K562 (cell line): ENCODE measurements around the gene FAM107B. TPM values are rescaled to one million over a fixed set of nuclear protein-coding genes. Genes with fewer than 3 reads are reported as not detected.

Experiments used
- ATAC-seq: fragments of 200-7000 bp; cut with Tn5 transposase; 3 replicates; pipeline ENCODE4 v1.9.1; 2020; ENCODE audit warnings: moderate library complexity
- BruUV-seq: library from RNA; stranded (reverse); fragments of 400-500 nt; replicated peaks from 2 replicates; lab custom pipeline; 2021; lab: Mats Ljungman, UMichigan
- CTCF ChIA-PET: fragments of 300-600 bp; formaldehyde crosslinking; extraction: SDS; loops from one replicate; lab custom pipeline; 2021; ENCODE audit warnings: low intra/inter-chr PET ratio; lab: Yijun Ruan, JAX
- POLR2A ChIA-PET: fragments of 300-600, 350-650 bp; sonication (Branson Sonifier 250); formaldehyde crosslinking; extraction: SDS; loops from one replicate; lab custom pipeline; 2021; ENCODE audit warnings: antibody characterized with exemption, inconsistent platforms; lab: Yijun Ruan, JAX
- DNase-seq, 4 experiments: peaks; one replicate each; pipeline versions ENCODE4 v3.0.0 to v3.0.0-alpha.2; 2011 to 2018; ENCODE audit warnings: low spot score in 3 of 4, mixed read lengths in 3 of 4; ENCODE audit errors: extremely low read depth in 1 of 4
- FAIRE-seq: peaks from 2 replicates; lab custom pipeline; 2011; peaks lifted over from hg19 to GRCh38; lab: Jason Lieb, UNC
- H2AFZ ChIP-seq: 2 replicates; pipeline ENCODE4 v1.6.0; 2011; ENCODE audit warnings: low read depth, low read length, control low read depth, inconsistent platforms
- H3K27ac ChIP-seq: fragments of 200-600 bp; 3 replicates; pipeline ENCODE4 v1.8.0; 2011; ENCODE audit warnings: low read depth, mild to moderate bottlenecking, control low read depth, inconsistent platforms, low read length, moderate library complexity, mixed read lengths; ENCODE audit errors: extremely low read depth
- H3K27me3 ChIP-seq, 2 experiments: fragments of 300-600 bp in 1 of 2; 2 replicates in 1 of 2; 3 replicates in 1 of 2; pipeline versions ENCODE4 v1.6.0 to v1.8.0; 2011; ENCODE audit warnings: inconsistent platforms in 2 of 2, low read length in 2 of 2, mild to moderate bottlenecking in 1 of 2, mixed read lengths in 1 of 2, moderate library complexity in 1 of 2; ENCODE audit not compliant: control insufficient read depth in 2 of 2, insufficient read depth in 2 of 2
- H3K36me3 ChIP-seq: fragments of 300-600 bp; 3 replicates; pipeline ENCODE4 v1.8.0; 2011; ENCODE audit warnings: mild to moderate bottlenecking, low read length, inconsistent platforms; ENCODE audit not compliant: control insufficient read depth, insufficient read depth
- H3K4me1 ChIP-seq, 2 experiments: fragments of 200-600 bp in 1 of 2; replicated peaks in 1 of 2; 2 replicates in 1 of 2; 3 replicates in 1 of 2; pipeline versions ENCODE4 v1.5.1 to v1.8.0; 2011; ENCODE audit warnings: inconsistent platforms in 2 of 2, low read length in 2 of 2, mild to moderate bottlenecking in 1 of 2, mixed read lengths in 1 of 2, moderate library complexity in 1 of 2; ENCODE audit not compliant: control insufficient read depth in 2 of 2, insufficient read depth in 2 of 2
- H3K4me2 ChIP-seq: 2 replicates; pipeline ENCODE4 v1.6.1; 2011; ENCODE audit warnings: low read length, control low read depth, inconsistent platforms, mixed read lengths; ENCODE audit not compliant: insufficient read depth
- H3K4me3 ChIP-seq: fragments of 200-600 bp; sonication (generic), shearing (Covaris generic); 2 replicates; pipeline ENCODE4 v1.5.1; 2016; ENCODE audit warnings: control low read depth, inconsistent platforms
- H3K79me2 ChIP-seq: fragments of 200-600 bp; 3 replicates; pipeline ENCODE4 v1.8.0; 2011; ENCODE audit warnings: low read length, inconsistent platforms; ENCODE audit not compliant: control insufficient read depth, insufficient read depth
- H3K9ac ChIP-seq, 2 experiments: 2 replicates each; pipeline versions ENCODE4 v1.6.0 to v1.6.1; 2011; ENCODE audit warnings: low read depth in 2 of 2, low read length in 2 of 2, control low read depth in 1 of 2, inconsistent platforms in 1 of 2, mild to moderate bottlenecking in 1 of 2, mixed read lengths in 1 of 2; ENCODE audit not compliant: insufficient read depth in 1 of 2
- H3K9me1 ChIP-seq: one replicate; pipeline ENCODE4 v1.6.0; 2011; ENCODE audit warnings: inconsistent platforms, mild to moderate bottlenecking, low read length, moderate library complexity; ENCODE audit not compliant: control insufficient read depth, insufficient read depth
- H3K9me3 ChIP-seq: replicated peaks from 2 replicates; pipeline ENCODE4 v1.5.1; 2011; ENCODE audit warnings: low read depth, low read length, inconsistent platforms; ENCODE audit not compliant: control insufficient read depth, insufficient read depth
- H4K20me1 ChIP-seq: replicated peaks from 2 replicates; pipeline ENCODE4 v1.6.1; 2011; ENCODE audit warnings: low read length, inconsistent platforms, mixed read lengths; ENCODE audit not compliant: control insufficient read depth, insufficient read depth
- EGR1 ChIP-seq: fragments of 450-650 bp; conservative IDR thresholded peaks from 2 replicates; pipeline ENCODE4 v1.6.1; 2017; ENCODE audit warnings: mild to moderate bottlenecking
- EHMT2 ChIP-seq: fragments of 450-650 bp; IDR thresholded peaks from 2 replicates; pipeline ENCODE4 v1.6.1; 2018; ENCODE audit warnings: antibody characterized with exemption
- GABPB1 ChIP-seq: sonication (generic); formaldehyde crosslinking; IDR thresholded peaks from 2 replicates; pipeline ENCODE4 v1.8.0; 2022; ENCODE audit warnings: mild to moderate bottlenecking, missing genetic modification reagents
- IFI16 ChIP-seq: fragments of 250-450 bp; sonication (Bioruptor Pico); IDR thresholded peaks from 2 replicates; pipeline ENCODE4 v2.1.2; 2022; ENCODE audit warnings: mild to moderate bottlenecking, inconsistent platforms
- POU5F1 ChIP-seq: fragments of 150-350 bp; IDR thresholded peaks from 2 replicates; pipeline ENCODE4 v1.6.1; 2014; ENCODE audit warnings: borderline replicate concordance, low read length, low read depth, mild to moderate bottlenecking; ENCODE audit not compliant: partially characterized antibody
- PREB ChIP-seq: sonication (generic); formaldehyde crosslinking; IDR thresholded peaks from 2 replicates; pipeline ENCODE4 v1.8.1; 2023; ENCODE audit warnings: mild to moderate bottlenecking, missing genetic modification reagents
- SIN3B ChIP-seq: fragments of 450-650 bp; IDR thresholded peaks from 2 replicates; pipeline ENCODE4 v1.6.1; 2017; ENCODE audit warnings: low read depth, mild to moderate bottlenecking, moderate library complexity
- SREBF1 ChIP-seq: fragments of 150-350 bp; IDR thresholded peaks from 2 replicates; pipeline ENCODE4 v1.6.1; 2014; ENCODE audit warnings: antibody characterized with exemption, low read depth, low read length, borderline replicate concordance
- TRIM24 ChIP-seq, 2 experiments: fragments of 450-650 bp; IDR thresholded peaks; 2 replicates each; pipeline ENCODE4 v1.6.1; 2016
- XRCC5 ChIP-seq: fragments of 200-400 bp; formaldehyde crosslinking; IDR thresholded peaks from 2 replicates; pipeline ENCODE4 v1.6.1; 2017; ENCODE audit warnings: low read depth, mild to moderate bottlenecking, low read length
- ZBTB7A ChIP-seq: IDR thresholded peaks from 2 replicates; pipeline ENCODE4 v1.6.1; 2011; ENCODE audit warnings: low read depth, mild to moderate bottlenecking, low read length, moderate library complexity, borderline replicate concordance; ENCODE audit not compliant: control insufficient read depth
- ZNF212 ChIP-seq: fragments of 450-650 bp; formaldehyde crosslinking; IDR thresholded peaks from 2 replicates; pipeline ENCODE4 v1.4.0; 2020; ENCODE audit warnings: mild to moderate bottlenecking
- ZNF41 ChIP-seq: fragments of 250-450 bp; sonication (Bioruptor Pico); conservative IDR thresholded peaks from 2 replicates; pipeline ENCODE4 v1.4.0; 2020; ENCODE audit warnings: mild to moderate bottlenecking
- ZSCAN32 ChIP-seq: fragments of 450-650 bp; formaldehyde crosslinking; IDR thresholded peaks from 2 replicates; pipeline ENCODE4 v1.4.0; 2020; ENCODE audit warnings: mild to moderate bottlenecking, moderate library complexity
- WGBS: fragments of 100-300 bp; shearing (Covaris generic); methylation state at CpG from one replicate; pipeline ENCODE4 v1.1.6; 2016; ENCODE audit warnings: low coverage, mixed read lengths; ENCODE audit not compliant: insufficient coverage; ENCODE audit errors: missing lambda C conversion rate; 5-methylcytosine and 5-hydroxymethylcytosine counted together
- in situ Hi-C: fragments of 300-500 bp; cut with MboI; formaldehyde crosslinking; loops from 4 replicates; pipeline ENCODE4 v1.15.0; 2018; ENCODE audit warnings: inconsistent platforms, mixed read lengths
- intact Hi-C: fragments of 100-400 bp; cut with micrococcal nuclease; formaldehyde crosslinking; loops from 2 replicates; pipeline ENCODE4 v1.14.2; 2022
- polyA plus RNA-seq, 8 experiments: library from polyadenylated mRNA; depleted of rRNA in 4 of 8; stranded (reverse) in 5 of 8; unstranded in 3 of 8; fragments of >200 nt; fragmentation: Nextera tagmentation in 2 of 8; fragmentation: Illumina TruSeq in 1 of 8; extraction: Ambion mirVana in 2 of 8; extraction: Trizol in 1 of 8; gene quantifications; 2 replicates each; pipeline versions ENCODE4 v1.2.1 to v1.2.3, GENCODE V29; 2011 to 2014; ENCODE audit warnings: inconsistent platforms in 1 of 8, missing spikeins in 1 of 8
- total RNA-seq, 7 experiments: library from RNA; depleted of rRNA in 6 of 7; stranded (reverse); fragments of >200 nt in 6 of 7; fragmentation: Illumina TruSeq in 2 of 7; extraction: Trizol in 2 of 7; gene quantifications; 2 replicates each; pipeline versions ENCODE4 v1.2.1 to v1.2.3, GENCODE V29; 2011 to 2021; ENCODE audit warnings: low replicate concordance in 1 of 7
- TF ChIP-seq, protein P1 (sequence below): fragments of 150-350 bp; IDR thresholded peaks from 2 replicates; pipeline ENCODE4 v1.6.1; 2014; ENCODE audit warnings: low read depth, mild to moderate bottlenecking, low read length, borderline replicate concordance
- TF ChIP-seq, protein P2 (sequence below): sonication (generic); formaldehyde crosslinking; IDR thresholded peaks from 2 replicates; pipeline ENCODE4 v1.9.0; 2022; ENCODE audit warnings: mild to moderate bottlenecking, missing genetic modification reagents
- TF ChIP-seq, protein P3 (sequence below): fragments of 250-450 bp; sonication (Bioruptor Pico); IDR thresholded peaks from 2 replicates; pipeline ENCODE4 v1.8.0; 2022; ENCODE audit warnings: moderate library complexity, mild to moderate bottlenecking, inconsistent platforms

The FAM107B gene
- total and polyA plus RNA-seq, 9 of the 15 experiments (the other 6 are each of a cell fraction or from before 2014, with no cell fraction given): 0.40 to 2.8 (median 1.4) TPM

- FAIRE-seq (no peak), DNase-seq (no peak), ATAC-seq (no peak)
- Histone ChIP-seq H3K9me3 (no peaks in the 10 kb centered on the region), H4K20me1 (no peaks in the 10 kb centered on the region), H3K9me1 (no peaks in the 10 kb centered on the region), H3K27me3 (peaks cover 12 to 18% of the 10 kb centered on the region in 2 experiments; a peak in 4 of 5 replicates), H3K9ac (no peak overlapping the region), H3K27ac (no peak overlapping the region), H3K4me1 (peaks cover 0 to 7% of the 10 kb centered on the region in 2 experiments; a peak in 2 of 5 replicates), H3K4me2 (no peak overlapping the region), H3K4me3 (no peak overlapping the region), H3K79me2 (no peaks in the 10 kb centered on the region), H2AFZ (no peak overlapping the region), H3K36me3 (no peaks in the 10 kb centered on the region)
- intact Hi-C loops (no loop called here), in situ Hi-C loops (no loop called here)
- ChIA-PET CTCF (no interaction called here), POLR2A (interaction anchor here (0.6 kb wide), 1 partner anchor 520 kb away, joined by 3 read pairs; no protein-coding TSS in a partner anchor)
- BruUV-seq: no TSS peak
- WGBS: 3% methylated on average over 3 of the region's 3 CpGs
- TF ChIP-seq SREBF1: no peak
- TF ChIP-seq, protein P1, sequence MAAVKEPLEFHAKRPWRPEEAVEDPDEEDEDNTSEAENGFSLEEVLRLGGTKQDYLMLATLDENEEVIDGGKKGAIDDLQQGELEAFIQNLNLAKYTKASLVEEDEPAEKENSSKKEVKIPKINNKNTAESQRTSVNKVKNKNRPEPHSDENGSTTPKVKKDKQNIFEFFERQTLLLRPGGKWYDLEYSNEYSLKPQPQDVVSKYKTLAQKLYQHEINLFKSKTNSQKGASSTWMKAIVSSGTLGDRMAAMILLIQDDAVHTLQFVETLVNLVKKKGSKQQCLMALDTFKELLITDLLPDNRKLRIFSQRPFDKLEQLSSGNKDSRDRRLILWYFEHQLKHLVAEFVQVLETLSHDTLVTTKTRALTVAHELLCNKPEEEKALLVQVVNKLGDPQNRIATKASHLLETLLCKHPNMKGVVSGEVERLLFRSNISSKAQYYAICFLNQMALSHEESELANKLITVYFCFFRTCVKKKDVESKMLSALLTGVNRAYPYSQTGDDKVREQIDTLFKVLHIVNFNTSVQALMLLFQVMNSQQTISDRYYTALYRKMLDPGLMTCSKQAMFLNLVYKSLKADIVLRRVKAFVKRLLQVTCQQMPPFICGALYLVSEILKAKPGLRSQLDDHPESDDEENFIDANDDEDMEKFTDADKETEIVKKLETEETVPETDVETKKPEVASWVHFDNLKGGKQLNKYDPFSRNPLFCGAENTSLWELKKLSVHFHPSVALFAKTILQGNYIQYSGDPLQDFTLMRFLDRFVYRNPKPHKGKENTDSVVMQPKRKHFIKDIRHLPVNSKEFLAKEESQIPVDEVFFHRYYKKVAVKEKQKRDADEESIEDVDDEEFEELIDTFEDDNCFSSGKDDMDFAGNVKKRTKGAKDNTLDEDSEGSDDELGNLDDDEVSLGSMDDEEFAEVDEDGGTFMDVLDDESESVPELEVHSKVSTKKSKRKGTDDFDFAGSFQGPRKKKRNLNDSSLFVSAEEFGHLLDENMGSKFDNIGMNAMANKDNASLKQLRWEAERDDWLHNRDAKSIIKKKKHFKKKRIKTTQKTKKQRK: no peak
- TF ChIP-seq TRIM24 (IDR thresholded peaks at IDR 0.05): no peak
- TF ChIP-seq EHMT2: no peak
- no peak for TF ChIP-seq IFI16
- no peak for TF ChIP-seq EGR1
- no peak for TF ChIP-seq ZNF212 (CRISPR knock-in tag)
- no peak for TF ChIP-seq ZSCAN32 (CRISPR knock-in tag)
- no peak for TF ChIP-seq SIN3B
- no peak for TF ChIP-seq XRCC5
- no peak for TF ChIP-seq POU5F1
- TF ChIP-seq, protein P2, sequence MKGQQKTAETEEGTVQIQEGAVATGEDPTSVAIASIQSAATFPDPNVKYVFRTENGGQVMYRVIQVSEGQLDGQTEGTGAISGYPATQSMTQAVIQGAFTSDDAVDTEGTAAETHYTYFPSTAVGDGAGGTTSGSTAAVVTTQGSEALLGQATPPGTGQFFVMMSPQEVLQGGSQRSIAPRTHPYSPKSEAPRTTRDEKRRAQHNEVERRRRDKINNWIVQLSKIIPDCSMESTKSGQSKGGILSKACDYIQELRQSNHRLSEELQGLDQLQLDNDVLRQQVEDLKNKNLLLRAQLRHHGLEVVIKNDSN (CRISPR knock-in tag): no peak
- no peak for TF ChIP-seq PREB (CRISPR knock-in tag)
- TF ChIP-seq ZBTB7A: no peak
- TF ChIP-seq, protein P3, sequence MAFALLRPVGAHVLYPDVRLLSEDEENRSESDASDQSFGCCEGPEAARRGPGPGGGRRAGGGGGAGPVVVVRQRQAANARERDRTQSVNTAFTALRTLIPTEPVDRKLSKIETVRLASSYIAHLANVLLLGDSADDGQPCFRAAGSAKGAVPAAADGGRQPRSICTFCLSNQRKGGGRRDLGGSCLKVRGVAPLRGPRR (CRISPR knock-in tag): no peak
- TF ChIP-seq ZNF41 (CRISPR knock-in tag): no peak
- no peak for TF ChIP-seq GABPB1
Observed at GRCh38 chr10:14548970-14549369, 225.7 kb downstream of the FAM107B start.
